ENCODE data around the gene SP110. TPM values are rescaled to one million over a fixed set of nuclear protein-coding genes. Genes with fewer than 3 reads are reported as not detected.
"Not testable (repeated sequence)": the region's sequence is repeated elsewhere in the genome, so short reads cannot be mapped to it uniquely, and the experiment has no call there.

SP110 gene
- total RNA-seq, 2 experiments from 2014 or later = 128 to 135 TPM

DNA sequence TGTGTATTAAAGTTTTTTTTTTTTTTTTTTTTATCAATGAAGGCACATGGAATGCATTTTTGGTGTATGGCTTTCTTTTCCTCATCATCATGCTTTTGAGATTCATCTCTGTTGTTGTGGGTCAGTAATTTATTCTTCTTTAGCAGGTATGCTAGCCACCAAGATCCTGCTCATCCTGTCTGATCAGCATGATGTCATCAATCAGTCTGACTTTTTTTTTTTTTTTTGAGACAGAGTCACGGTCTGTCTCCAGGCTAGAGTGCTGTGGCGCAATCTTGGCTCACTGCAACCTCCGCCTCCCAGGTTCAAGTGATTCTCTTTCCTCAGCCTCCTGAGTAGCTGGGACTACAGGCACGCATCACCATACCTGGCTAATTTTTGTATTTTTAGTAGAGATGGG lies 3.0 kb upstream of the SP110 start:
- DNase-seq; H3K4me3 Mint-ChIP-seq; H3K27ac Mint-ChIP-seq; ATAC-seq; H3K27me3 Mint-ChIP-seq (ENCODE audit: low read depth); H3K9me3 Mint-ChIP-seq (ENCODE audit: insufficient read depth); CTCF ChIA-PET: not testable (repeated sequence)
- H3K36me3 Mint-ChIP-seq (ENCODE audit: low read depth) = peaks cover 38% of the 10 kb centered on the region
- POLR2A ChIA-PET = interaction anchor here (5.8 kb wide), 1 partner anchor 194 kb away, joined by 33 read pairs; the partner anchor contains the start of gene SP100
- H3K4me1 Mint-ChIP-seq (ENCODE audit: low read depth) = peaks cover 76% of the 10 kb centered on the region

DNA sequence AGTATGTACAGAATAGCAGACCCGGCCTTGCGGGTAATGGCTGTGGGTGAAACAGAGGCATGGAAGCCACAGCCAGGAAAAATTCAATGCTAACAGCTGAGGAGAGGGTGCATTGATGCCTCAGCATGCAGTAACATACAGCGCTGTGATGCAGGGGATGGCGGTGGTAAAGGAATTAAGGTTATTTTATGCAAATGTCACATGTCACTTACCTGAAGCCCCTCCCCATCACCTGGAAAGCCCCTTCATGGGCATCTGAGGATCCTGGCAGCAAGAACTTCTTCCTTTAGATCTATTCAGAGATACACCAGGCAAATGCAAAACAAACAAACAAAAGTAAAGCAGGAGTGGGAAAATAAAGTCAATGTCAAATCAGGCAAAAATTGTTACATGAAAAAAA lies 1.7 kb upstream of the SP110 start:
- Mint-ChIP-seq H3K27ac (peak overlapping the region; percentile 10), H3K4me1 (ENCODE audit: low read depth) (peaks cover 79% of the 10 kb centered on the region), H3K9me3 (ENCODE audit: insufficient read depth) (no peaks in the 10 kb centered on the region), H3K36me3 (ENCODE audit: low read depth) (peaks cover 43% of the 10 kb centered on the region), H3K27me3 (ENCODE audit: low read depth) (no peaks in the 10 kb centered on the region), H3K4me3 (no peak overlapping the region)
- CTCF ChIA-PET = no interaction called here
- POLR2A ChIA-PET = interaction anchor here (4.9 to 6.5 kb wide), 3 partner anchors 97 to 195 kb away, joined by 30 to 83 read pairs (median 33); partner anchors contain the start of genes SP100 and SP140L
- no peak for ATAC-seq
- DNase-seq = no peak

DNA sequence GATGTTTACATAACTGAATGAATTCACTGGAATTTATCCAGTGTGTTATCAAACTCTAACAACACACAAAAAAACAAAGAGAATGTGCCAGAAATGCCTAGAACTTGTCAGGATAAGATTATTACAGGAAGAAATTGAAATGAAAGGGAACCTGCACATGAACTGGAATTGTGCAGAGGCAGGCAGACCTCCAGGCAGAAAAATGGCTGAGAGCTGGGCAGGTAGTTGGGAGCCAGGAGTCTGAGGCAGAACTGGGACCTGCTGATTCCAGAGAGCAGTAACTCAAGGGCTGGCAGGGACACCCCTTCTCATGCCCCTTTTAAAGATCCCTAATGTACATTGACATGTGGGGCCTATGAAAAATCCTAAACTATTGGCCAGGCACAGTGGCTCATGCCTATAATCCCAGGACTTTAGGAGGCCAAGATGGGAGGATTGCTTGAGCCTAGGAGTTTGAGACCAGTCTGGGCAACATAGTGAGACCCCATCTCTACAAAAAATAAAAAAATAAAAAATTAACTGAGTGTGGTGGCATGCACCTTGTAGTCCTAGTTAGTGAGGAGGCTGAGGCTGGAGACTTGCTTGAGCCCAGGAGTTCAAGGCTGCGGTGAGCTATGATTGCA lies 674 bp upstream of the SP110 start:
- no peak for ATAC-seq
- Mint-ChIP-seq H3K36me3 (ENCODE audit: low read depth) (peaks cover 51% of the 10 kb centered on the region), H3K27ac (peak overlapping the region; percentile 96), H3K9me3 (ENCODE audit: insufficient read depth) (no peaks in the 10 kb centered on the region), H3K4me1 (ENCODE audit: low read depth) (peaks cover 80% of the 10 kb centered on the region), H3K4me3 (peak overlapping the region; percentile 99), H3K27me3 (ENCODE audit: low read depth) (no peaks in the 10 kb centered on the region)
- ChIA-PET CTCF (interaction anchor here (0.9 to 1.6 kb wide), 3 partner anchors 102 to 148 kb away, joined by 3 to 7 read pairs (median 4); partner anchors contain the start of gene SP140L), POLR2A (interaction anchor here (0.6 to 6.5 kb wide), 16 partner anchors 11 to 355 kb away, joined by 3 to 83 read pairs (median 5); partner anchors contain the start of genes SP100 and SP140L)
- DNase-seq = no peak

DNA sequence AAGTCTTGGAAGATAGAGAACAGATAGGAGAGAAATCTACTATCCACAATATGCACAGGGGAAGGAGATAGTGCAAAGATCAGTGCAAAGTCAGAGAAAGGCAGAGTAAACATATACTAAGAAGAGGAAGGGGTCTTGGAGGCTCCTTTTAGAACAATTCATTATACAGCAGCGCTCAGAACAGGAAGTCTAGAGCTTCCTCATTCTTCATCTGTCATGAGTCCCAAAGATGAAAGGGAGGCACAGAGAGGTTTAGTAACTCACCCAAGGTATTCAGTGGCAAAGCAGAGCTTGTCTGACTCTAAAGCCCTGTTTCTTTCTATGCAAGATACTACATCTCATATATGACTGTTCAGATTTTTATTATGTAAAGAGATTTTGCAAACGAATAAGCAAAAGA lies 1.4 kb downstream of the SP110 start:
- ATAC-seq = peak; percentile 28
- H3K27ac Mint-ChIP-seq = peak overlapping the region; percentile 73
- CTCF ChIA-PET = interaction anchor here (1.3 to 1.5 kb wide), 2 partner anchors 8 to 9 kb away, joined by 4 to 5 read pairs; no protein-coding TSS in a partner anchor

DNA sequence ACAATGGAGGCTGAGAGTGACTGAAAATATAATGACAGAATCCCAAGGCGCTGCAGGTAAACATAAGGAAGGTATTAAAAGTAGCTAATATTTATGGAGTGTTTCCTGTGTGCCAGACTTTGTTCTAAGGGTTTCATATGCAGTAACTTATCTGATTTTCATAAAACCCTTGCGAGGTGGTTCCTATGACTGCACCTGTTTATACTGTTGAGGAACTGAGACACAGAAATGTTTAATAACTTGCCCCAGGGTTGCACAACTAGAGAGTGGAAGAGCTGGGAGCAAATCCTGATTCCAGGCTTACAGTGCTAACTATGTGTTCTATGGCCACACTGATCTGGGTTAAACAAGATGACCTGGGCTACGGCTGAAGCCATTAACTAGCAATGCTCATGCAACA lies 2.4 kb downstream of the SP110 start:
- DNase-seq = no peak
- Mint-ChIP-seq H3K36me3 (ENCODE audit: low read depth) (peaks cover 76% of the 10 kb centered on the region), H3K4me3 (peak overlapping the region; percentile 99), H3K27ac (no peak overlapping the region), H3K27me3 (ENCODE audit: low read depth) (no peaks in the 10 kb centered on the region), H3K4me1 (ENCODE audit: low read depth) (peaks cover 74% of the 10 kb centered on the region), H3K9me3 (ENCODE audit: insufficient read depth) (no peaks in the 10 kb centered on the region)
- ATAC-seq = no peak
- ChIA-PET POLR2A (interaction anchor here (4.9 to 6.5 kb wide), 3 partner anchors 101 to 199 kb away, joined by 30 to 83 read pairs (median 33); partner anchors contain the start of genes SP100 and SP140L), CTCF (interaction anchor here (1.1 to 1.2 kb wide), 2 partner anchors 8 to 47 kb away, joined by 3 read pairs; no protein-coding TSS in a partner anchor)

More for the DNA sequence above, 1.4 kb downstream of the SP110 start:
- no peaks in the 10 kb centered on the region for H3K9me3 Mint-ChIP-seq (ENCODE audit: insufficient read depth)
- H3K36me3 Mint-ChIP-seq (ENCODE audit: low read depth) = peaks cover 67% of the 10 kb centered on the region
- H3K4me1 Mint-ChIP-seq (ENCODE audit: low read depth) = peaks cover 75% of the 10 kb centered on the region
- DNase-seq = no peak
- POLR2A ChIA-PET = interaction anchor here (1.5 to 6.5 kb wide), 7 partner anchors 12 to 198 kb away, joined by 4 to 83 read pairs (median 11); partner anchors contain the start of genes SP100 and SP140L
- H3K4me3 Mint-ChIP-seq = peak overlapping the region; percentile 99
- H3K27me3 Mint-ChIP-seq (ENCODE audit: low read depth) = no peaks in the 10 kb centered on the region

DNA sequence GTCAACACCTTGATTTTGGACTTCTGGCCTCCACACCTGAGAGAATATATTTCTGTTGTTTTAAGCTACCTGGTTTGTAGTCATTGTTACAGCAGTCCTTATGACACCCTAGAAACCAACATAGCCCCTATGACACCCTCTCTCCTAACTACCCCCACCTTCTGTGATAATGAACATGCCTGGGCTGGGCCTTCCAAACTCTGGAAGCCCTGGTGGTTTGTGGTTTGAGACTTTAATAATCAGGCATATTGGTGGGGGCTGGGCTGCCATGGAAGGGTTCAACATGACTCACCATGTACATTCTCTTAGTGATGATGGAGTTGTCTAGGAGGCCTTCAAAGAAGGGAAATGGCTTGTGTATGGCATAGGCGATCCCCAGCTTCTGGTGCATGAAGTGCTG lies 3.3 kb downstream of the SP110 start:
- Mint-ChIP-seq H3K27ac (peak overlapping the region; percentile 62), H3K4me1 (ENCODE audit: low read depth) (peaks cover 70% of the 10 kb centered on the region)
- ATAC-seq = no peak

DNA sequence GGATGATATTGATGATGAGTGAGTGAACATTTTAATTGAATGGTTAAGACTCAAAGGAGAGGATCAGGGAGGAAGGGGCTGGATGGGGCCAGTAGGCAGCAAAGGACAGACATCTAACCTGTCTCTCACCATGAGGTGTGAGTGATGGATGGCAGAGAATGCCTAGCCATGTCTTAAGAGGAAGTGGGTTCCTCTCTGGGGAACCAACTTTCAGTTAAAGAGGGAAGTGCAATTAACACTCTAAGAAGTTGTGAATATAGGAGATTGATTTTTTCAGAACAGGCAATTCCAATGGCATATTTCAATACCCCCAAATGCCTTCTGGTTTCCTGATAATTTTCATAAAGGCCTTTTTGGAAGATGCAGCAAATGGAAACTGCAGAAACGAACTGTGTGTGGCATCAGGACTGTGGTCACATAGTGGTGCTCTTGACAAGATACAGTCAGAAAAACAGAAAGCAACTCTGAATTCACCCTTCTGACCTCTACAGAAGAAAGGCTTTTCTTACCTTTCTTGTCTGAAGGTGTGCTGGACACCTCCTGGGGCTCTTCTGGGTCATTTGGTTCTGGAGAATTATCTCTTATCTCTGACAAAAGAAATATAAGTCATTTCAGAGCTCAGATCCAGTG lies 10.2 kb downstream of the SP110 start:
- Mint-ChIP-seq H3K9me3 (ENCODE audit: insufficient read depth) (no peaks in the 10 kb centered on the region), H3K4me1 (ENCODE audit: low read depth) (peaks cover 28% of the 10 kb centered on the region), H3K27ac (no peak overlapping the region), H3K4me3 (no peak overlapping the region), H3K36me3 (ENCODE audit: low read depth) (peaks cover 43% of the 10 kb centered on the region), H3K27me3 (ENCODE audit: low read depth) (no peaks in the 10 kb centered on the region)
- no peak for DNase-seq
- CTCF ChIA-PET = interaction anchor here (1.2 kb wide), 1 partner anchor 8 kb away, joined by 3 read pairs; no protein-coding TSS in a partner anchor
- POLR2A ChIA-PET = interaction anchor here (1.5 kb wide), 1 partner anchor 11 kb away, joined by 5 read pairs; the partner anchor contains the start of gene SP110
- ATAC-seq = peak; percentile 74

More for the DNA sequence above, 3.3 kb downstream of the SP110 start:
- CTCF ChIA-PET = interaction anchor here (1.1 kb wide), 1 partner anchor 106 kb away, joined by 3 read pairs; no protein-coding TSS in a partner anchor
- Mint-ChIP-seq H3K27me3 (ENCODE audit: low read depth) (no peaks in the 10 kb centered on the region), H3K36me3 (ENCODE audit: low read depth) (peaks cover 79% of the 10 kb centered on the region), H3K9me3 (ENCODE audit: insufficient read depth) (no peaks in the 10 kb centered on the region), H3K4me3 (no peak overlapping the region)
- no peak for DNase-seq
- POLR2A ChIA-PET = interaction anchor here (0.7 to 6.5 kb wide), 4 partner anchors 9 to 112 kb away, joined by 3 to 83 read pairs (median 6); partner anchors contain the start of genes SP140 and SP140L

DNA sequence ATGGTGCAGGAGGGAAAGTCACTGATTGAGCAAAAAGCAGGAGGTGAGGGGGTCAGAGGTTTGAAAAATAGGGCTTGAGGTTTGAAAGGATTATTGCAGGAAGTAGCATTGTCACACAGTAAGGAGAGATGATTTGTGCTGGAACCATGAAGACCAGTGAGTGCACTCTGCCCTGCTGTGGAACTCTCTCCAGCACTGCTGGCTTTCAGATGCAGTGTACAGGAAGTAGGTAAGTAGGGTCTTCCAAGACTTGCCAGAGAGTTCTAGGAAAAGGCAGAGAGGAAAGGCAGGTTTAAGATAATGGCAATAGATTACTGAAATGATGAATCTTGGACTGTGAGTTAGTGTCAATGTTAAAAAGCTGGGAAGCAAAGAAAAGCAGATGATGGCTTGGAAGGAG lies 11.2 kb downstream of the SP110 start:
- CTCF ChIA-PET = interaction anchor here (1.2 kb wide), 1 partner anchor 9 kb away, joined by 3 read pairs; no protein-coding TSS in a partner anchor

DNA sequence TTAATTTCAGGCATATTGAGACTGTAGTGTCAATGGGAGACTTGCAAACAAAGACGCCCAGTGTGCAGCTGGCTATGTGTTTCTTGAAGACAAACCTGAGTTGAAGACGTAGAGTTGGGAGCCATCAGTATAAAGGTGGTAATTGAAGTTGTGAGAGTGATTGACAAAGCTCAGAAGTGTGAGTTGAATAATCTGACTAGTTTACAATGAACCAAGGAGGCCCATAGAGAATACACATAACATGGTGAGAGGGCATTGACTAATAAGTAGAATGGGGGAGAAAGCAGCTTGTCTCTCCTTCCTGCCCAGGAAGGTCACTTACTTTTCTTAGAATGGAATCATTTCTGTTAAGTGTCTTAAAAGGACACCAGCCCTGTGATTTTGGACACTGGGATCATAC lies 14.1 kb downstream of the SP110 start:
- ChIA-PET POLR2A (interaction anchor here (1.0 to 2.1 kb wide), 4 partner anchors 13 to 211 kb away, joined by 3 to 10 read pairs (median 4); partner anchors contain the start of genes SP100, SP110 and SP140), CTCF (interaction anchor here (1.0 to 2.0 kb wide), 2 partner anchors 13 to 91 kb away, joined by 3 to 4 read pairs; no protein-coding TSS in a partner anchor)
- Mint-ChIP-seq H3K9me3 (ENCODE audit: insufficient read depth) (no peaks in the 10 kb centered on the region), H3K36me3 (ENCODE audit: low read depth) (peaks cover 47% of the 10 kb centered on the region), H3K27ac (peak overlapping the region; percentile 20), H3K4me3 (no peak overlapping the region), H3K4me1 (ENCODE audit: low read depth) (peaks cover 5% of the 10 kb centered on the region), H3K27me3 (ENCODE audit: low read depth) (no peaks in the 10 kb centered on the region)
- DNase-seq (no peak), ATAC-seq (no peak)

More for the DNA sequence above, 11.2 kb downstream of the SP110 start:
- Mint-ChIP-seq H3K36me3 (ENCODE audit: low read depth) (peaks cover 39% of the 10 kb centered on the region), H3K27me3 (ENCODE audit: low read depth) (no peaks in the 10 kb centered on the region), H3K4me3 (no peak overlapping the region), H3K4me1 (ENCODE audit: low read depth) (peaks cover 20% of the 10 kb centered on the region), H3K9me3 (ENCODE audit: insufficient read depth) (no peaks in the 10 kb centered on the region), H3K27ac (no peak overlapping the region)
- POLR2A ChIA-PET = interaction anchor here (0.6 to 1.6 kb wide), 4 partner anchors 8 to 207 kb away, joined by 3 to 7 read pairs (median 6); partner anchors contain the start of genes SP100 and SP110
- DNase-seq = no peak
- ATAC-seq = peak; percentile 42

DNA sequence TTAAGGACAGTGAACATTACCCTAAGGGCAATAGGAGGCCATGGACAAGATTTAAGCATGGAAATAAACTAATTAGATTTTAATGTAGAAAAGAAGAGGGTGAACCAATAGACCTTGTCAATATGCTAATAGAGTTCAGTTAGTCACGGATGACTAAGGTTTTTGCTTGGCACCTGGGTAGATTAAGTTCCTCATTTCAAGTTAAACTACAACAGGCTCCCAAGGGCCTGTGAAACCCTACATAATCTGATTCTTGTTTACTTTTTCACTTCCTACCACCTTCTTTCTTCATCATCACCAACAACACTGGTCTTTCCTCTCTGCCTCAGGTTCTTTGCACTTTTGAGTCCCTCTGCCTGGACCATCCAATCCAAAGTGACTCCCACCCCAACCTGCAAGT lies 14.8 kb downstream of the SP110 start:
- ATAC-seq = no peak

DNA sequence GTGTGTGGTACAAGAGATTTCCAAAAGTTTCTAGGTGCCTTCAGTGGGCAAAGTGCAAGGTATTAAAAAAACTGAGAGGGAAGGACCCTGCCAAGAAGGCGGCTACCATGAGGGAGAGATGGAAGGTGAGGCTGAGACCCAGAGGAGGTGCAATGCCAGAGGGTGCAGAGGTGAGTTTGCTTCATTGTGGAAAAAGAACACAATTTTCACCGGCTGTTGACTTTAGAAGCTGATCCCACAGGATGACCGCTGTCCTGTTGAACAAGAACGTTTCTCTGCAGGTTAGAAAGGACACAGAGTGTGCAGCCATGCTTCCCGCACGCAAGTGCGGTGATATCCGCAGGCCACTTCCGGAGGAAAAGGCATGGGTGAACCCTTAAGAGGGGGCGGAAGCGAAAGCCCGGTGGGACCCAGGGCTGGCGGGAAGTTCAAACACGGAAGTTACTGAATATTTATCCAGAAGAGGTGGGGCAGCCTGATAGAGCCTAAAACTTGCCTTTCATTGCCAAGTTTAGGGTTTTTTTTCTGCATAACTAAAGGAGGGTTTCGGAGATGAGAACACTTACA lies 16.6 kb downstream of the SP110 start:
- Mint-ChIP-seq H3K36me3 (ENCODE audit: low read depth) (peaks cover 71% of the 10 kb centered on the region), H3K4me3 (no peak overlapping the region), H3K27ac (peak overlapping the region; percentile 35), H3K4me1 (ENCODE audit: low read depth) (peaks cover 5% of the 10 kb centered on the region), H3K27me3 (ENCODE audit: low read depth) (no peaks in the 10 kb centered on the region), H3K9me3 (ENCODE audit: insufficient read depth) (no peaks in the 10 kb centered on the region)
- POLR2A ChIA-PET = interaction anchor here (0.7 kb wide), 1 partner anchor 12 kb away, joined by 3 read pairs; no protein-coding TSS in a partner anchor
- CTCF ChIA-PET = interaction anchor here (0.8 kb wide), 1 partner anchor 42 kb away, joined by 3 read pairs; no protein-coding TSS in a partner anchor
- ATAC-seq (no peak), DNase-seq (no peak)

More for the DNA sequence above, 14.8 kb downstream of the SP110 start:
- Mint-ChIP-seq H3K9me3 (ENCODE audit: insufficient read depth) (no peaks in the 10 kb centered on the region), H3K4me3 (no peak overlapping the region), H3K36me3 (ENCODE audit: low read depth) (peaks cover 54% of the 10 kb centered on the region), H3K27me3 (ENCODE audit: low read depth) (no peaks in the 10 kb centered on the region), H3K27ac (peak overlapping the region; percentile 20), H3K4me1 (ENCODE audit: low read depth) (peaks cover 5% of the 10 kb centered on the region)
- no peak for DNase-seq
- POLR2A ChIA-PET = no interaction called here
- CTCF ChIA-PET = interaction anchor here (1.0 to 2.0 kb wide), 2 partner anchors 12 to 92 kb away, joined by 3 to 4 read pairs; no protein-coding TSS in a partner anchor

Measured in activated CD8-positive, alpha-beta T cell treated with anti-CD3 and anti-CD28 coated beads, Interleukin-2, amount 10 ng/mL, durations not matched to agents 7 days and 5 days (primary cell).